DOHH2 (cell line): Measurements from ENCODE around the gene PLAGL1.

Experiments used
- H3F3A ChIP-seq: fragments of 200-600 bp; sonication (generic), shearing (Covaris generic); 2 replicates; pipeline ENCODE4 v1.6.0; 2016; ENCODE audit warnings: antibody characterized with exemption, mild to moderate bottlenecking; ENCODE audit not compliant: control insufficient read depth, insufficient read depth
- H3K27ac ChIP-seq: fragments of 200-600 bp; sonication (generic); 2 replicates; pipeline ENCODE4 v1.5.1; 2014; ENCODE audit warnings: low read depth, mild to moderate bottlenecking, low read length, moderate library complexity
- H3K27me3 ChIP-seq: fragments of 200-600 bp; sonication (generic); 2 replicates; pipeline ENCODE4 v1.6.1; 2014; ENCODE audit warnings: mild to moderate bottlenecking, low read length, mixed read lengths; ENCODE audit not compliant: control insufficient read depth
- H3K36me3 ChIP-seq: fragments of 200-600 bp; sonication (generic); 2 replicates; pipeline ENCODE4 v1.6.1; 2014; ENCODE audit warnings: mild to moderate bottlenecking, low read length, moderate library complexity, mixed read lengths; ENCODE audit not compliant: control insufficient read depth
- H3K4me1 ChIP-seq: fragments of 200-600 bp; sonication (generic); 2 replicates; pipeline ENCODE4 v1.6.1; 2014; ENCODE audit warnings: mild to moderate bottlenecking, low read length, mixed read lengths; ENCODE audit not compliant: control insufficient read depth
- H3K4me2 ChIP-seq: fragments of 200-600 bp; sonication (generic); 2 replicates; pipeline ENCODE4 v1.6.0; 2014; ENCODE audit warnings: mild to moderate bottlenecking, low read length, moderate library complexity
- H3K4me3 ChIP-seq: fragments of 200-600 bp; sonication (generic); 2 replicates; pipeline ENCODE4 v1.5.1; 2014; ENCODE audit warnings: mild to moderate bottlenecking, low read length, mixed read lengths
- H3K79me2 ChIP-seq: fragments of 200-600 bp; sonication (generic); 2 replicates; pipeline ENCODE4 v1.6.1; 2014; ENCODE audit warnings: mild to moderate bottlenecking, low read length, mixed read lengths; ENCODE audit not compliant: control insufficient read depth
- H3K9me2 ChIP-seq: fragments of 200-600 bp; sonication (generic); replicated peaks from 2 replicates; pipeline ENCODE4 v1.6.1; 2014; ENCODE audit warnings: mild to moderate bottlenecking, low read length, mixed read lengths; ENCODE audit not compliant: control insufficient read depth
- H3K9me3 ChIP-seq: fragments of 200-600 bp; sonication (generic); 2 replicates; pipeline ENCODE4 v1.6.1; 2014; ENCODE audit warnings: antibody characterized with exemption, low read length, mixed read lengths; ENCODE audit not compliant: control insufficient read depth, insufficient read depth
- H4K20me1 ChIP-seq: fragments of 200-600 bp; sonication (generic); 2 replicates; pipeline ENCODE4 v1.6.0; 2014; ENCODE audit warnings: low read depth, mild to moderate bottlenecking, antibody characterized with exemption, low read length, moderate library complexity; ENCODE audit not compliant: control insufficient read depth, insufficient read depth
- EZH2phosphoT487 ChIP-seq: fragments of 200-600 bp; sonication (generic); IDR thresholded peaks from 2 replicates; pipeline ENCODE4 v1.6.1; 2017; ENCODE audit warnings: borderline replicate concordance, mild to moderate bottlenecking, antibody characterized with exemption, low read length, moderate library complexity, mixed read lengths
- TF ChIP-seq, protein P1 (sequence below): fragments of 200-600 bp; sonication (generic); IDR thresholded peaks from one replicate; pipeline ENCODE4 v1.5.1; 2014; ENCODE audit warnings: antibody characterized with exemption, mild to moderate bottlenecking, low read depth, low read length; ENCODE audit not compliant: poor library complexity, severe bottlenecking

The PLAGL1 gene

DNA sequence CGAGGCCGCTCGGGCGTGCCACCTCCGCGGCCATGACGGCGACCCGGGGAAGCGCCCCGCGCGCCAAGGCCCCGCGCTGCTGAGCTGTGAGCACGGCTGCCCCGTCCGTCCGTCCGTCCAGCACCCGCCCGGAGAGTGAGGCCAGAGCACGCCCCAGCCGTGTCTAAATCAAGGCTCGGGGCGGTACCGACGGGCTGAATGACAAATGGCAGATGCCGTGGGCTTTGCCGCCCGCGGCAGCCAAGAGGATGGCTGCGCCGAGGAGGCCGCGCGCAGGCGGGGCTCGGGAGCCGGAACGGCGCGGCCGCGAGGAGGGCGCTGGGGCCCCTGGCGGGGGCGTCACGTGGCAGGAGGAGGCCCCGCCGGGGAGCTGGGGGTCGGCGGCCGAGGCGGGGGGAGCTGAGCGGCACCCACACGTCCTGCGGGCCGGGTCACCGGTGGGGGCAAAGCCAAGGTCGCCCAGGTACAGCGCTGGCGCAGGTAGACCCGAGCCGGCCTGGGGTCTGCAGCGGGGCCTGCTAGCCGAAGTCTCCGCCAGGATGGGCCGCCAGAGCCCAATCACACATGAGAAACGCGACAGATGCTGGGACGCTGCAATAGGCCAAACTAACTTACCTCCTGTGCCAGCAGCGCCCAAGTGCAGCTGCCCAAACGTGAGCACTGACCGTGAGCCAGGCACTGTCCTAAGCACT lies at the start of gene PLAGL1:
Gene PLAGL1, minus strand, starts transcription at position 140 of the 692 bp plus-strand sequence. CDS start 60,123 bp downstream, outside the sequence.
- Histone ChIP-seq H3K36me3 (no peaks in the 10 kb centered on the region), H3K4me2 (no peak within 1 kb of the TSS), H3F3A (no peaks in the 10 kb centered on the region), H3K4me1 (no peaks in the 10 kb centered on the region), H3K4me3 (no peak within 1 kb of the TSS), H3K27ac (no peak within 1 kb of the TSS), H3K9me3 (no peaks in the 10 kb centered on the region), H3K27me3 (peaks cover 10% of the 10 kb centered on the region; the same call in 1 of the 2 replicates), H3K79me2 (no peaks in the 10 kb centered on the region), H4K20me1 (no peaks in the 10 kb centered on the region), H3K9me2 (no peaks in the 10 kb centered on the region)
- TF ChIP-seq, protein P1, sequence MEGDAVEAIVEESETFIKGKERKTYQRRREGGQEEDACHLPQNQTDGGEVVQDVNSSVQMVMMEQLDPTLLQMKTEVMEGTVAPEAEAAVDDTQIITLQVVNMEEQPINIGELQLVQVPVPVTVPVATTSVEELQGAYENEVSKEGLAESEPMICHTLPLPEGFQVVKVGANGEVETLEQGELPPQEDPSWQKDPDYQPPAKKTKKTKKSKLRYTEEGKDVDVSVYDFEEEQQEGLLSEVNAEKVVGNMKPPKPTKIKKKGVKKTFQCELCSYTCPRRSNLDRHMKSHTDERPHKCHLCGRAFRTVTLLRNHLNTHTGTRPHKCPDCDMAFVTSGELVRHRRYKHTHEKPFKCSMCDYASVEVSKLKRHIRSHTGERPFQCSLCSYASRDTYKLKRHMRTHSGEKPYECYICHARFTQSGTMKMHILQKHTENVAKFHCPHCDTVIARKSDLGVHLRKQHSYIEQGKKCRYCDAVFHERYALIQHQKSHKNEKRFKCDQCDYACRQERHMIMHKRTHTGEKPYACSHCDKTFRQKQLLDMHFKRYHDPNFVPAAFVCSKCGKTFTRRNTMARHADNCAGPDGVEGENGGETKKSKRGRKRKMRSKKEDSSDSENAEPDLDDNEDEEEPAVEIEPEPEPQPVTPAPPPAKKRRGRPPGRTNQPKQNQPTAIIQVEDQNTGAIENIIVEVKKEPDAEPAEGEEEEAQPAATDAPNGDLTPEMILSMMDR: no peak
- no peak for TF ChIP-seq EZH2phosphoT487

DNA sequence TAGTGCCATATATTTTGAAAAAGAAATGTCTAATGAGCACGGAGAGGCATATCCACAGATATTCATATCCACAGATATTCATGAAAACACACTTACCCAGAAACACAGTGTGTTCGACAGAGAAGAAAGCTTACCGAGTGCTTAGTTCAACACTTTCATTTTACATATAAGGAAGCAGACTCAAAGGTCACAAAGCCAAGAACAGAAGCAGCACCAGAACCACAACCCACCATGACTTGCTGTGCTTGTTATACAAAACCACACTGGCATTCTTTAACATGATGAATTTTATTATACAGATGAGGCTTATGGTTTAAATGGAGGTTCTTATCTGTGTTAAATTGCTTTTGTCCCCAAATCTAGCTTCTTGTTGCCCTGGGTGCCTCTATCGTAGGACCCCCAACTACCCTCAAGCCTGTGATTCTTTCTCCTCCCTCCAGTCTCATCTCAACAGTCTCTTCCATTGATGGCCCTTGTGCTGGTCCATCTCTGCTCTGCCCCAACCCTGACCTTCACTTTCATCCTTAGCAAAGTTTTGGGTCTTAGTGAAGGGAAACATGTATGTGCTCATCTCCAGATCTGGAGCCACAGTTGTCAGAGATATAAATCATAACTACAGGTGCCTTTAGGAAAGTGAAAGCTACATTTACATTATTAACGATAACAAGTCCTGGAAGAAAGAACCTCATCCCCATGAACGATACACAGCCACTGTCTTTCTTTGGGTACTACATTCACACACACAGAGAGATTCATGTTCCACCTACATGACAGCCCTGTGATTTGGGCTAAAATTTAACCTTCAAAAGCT lies 47.3 kb upstream of the PLAGL1 start:
- H3K4me2 ChIP-seq: 0 out of 2 replicates have a peak overlapping the region, but pooled peaks have one; percentile 21
- no peak overlapping the region for H3K27ac ChIP-seq
- H3K36me3 ChIP-seq: no peaks in the 10 kb centered on the region
- H3K9me2 ChIP-seq: no peaks in the 10 kb centered on the region
- H3K79me2 ChIP-seq: no peaks in the 10 kb centered on the region
- no peaks in the 10 kb centered on the region for H3K27me3 ChIP-seq
- H3F3A ChIP-seq: no peaks in the 10 kb centered on the region
- H3K4me3 ChIP-seq: no peak overlapping the region
- no peaks in the 10 kb centered on the region for H3K9me3 ChIP-seq
- no peaks in the 10 kb centered on the region for H3K4me1 ChIP-seq
- H4K20me1 ChIP-seq: no peaks in the 10 kb centered on the region
- no peak for TF ChIP-seq EZH2phosphoT487
- TF ChIP-seq, protein P1: no peak

DNA sequence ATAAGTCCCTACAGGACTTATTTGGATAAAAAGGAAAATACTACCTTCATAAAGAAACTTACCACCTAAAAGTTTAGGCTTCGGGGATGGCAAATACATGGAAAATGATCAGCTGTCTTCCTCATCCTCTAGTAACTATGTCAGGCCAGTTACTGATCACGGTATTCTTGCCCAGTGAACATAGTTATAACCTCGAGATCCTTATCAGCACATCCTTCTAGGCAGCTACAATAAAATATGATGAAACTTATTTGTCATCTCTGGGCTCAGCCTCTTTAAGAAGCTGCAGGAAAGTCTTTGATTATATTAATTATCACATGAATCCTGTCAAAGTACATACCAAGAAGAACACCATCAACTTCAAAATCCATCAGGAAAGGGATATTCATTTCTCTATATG lies 45.5 kb upstream of the PLAGL1 start:
- H3K4me3 ChIP-seq: no peak overlapping the region
- H3K36me3 ChIP-seq: no peaks in the 10 kb centered on the region
- H3K27ac ChIP-seq: no peak overlapping the region
- H3K4me1 ChIP-seq: no peaks in the 10 kb centered on the region
- no peaks in the 10 kb centered on the region for H4K20me1 ChIP-seq
- no peak overlapping the region for H3K4me2 ChIP-seq
- TF ChIP-seq EZH2phosphoT487: no peak
- TF ChIP-seq, protein P1: no peak
- H3K9me2 ChIP-seq: no peaks in the 10 kb centered on the region
- H3K79me2 ChIP-seq: no peaks in the 10 kb centered on the region
- no peaks in the 10 kb centered on the region for H3K9me3 ChIP-seq
- H3F3A ChIP-seq: no peaks in the 10 kb centered on the region
- no peaks in the 10 kb centered on the region for H3K27me3 ChIP-seq
